Fibroblast of skin of scalp (primary cell): ENCODE results near the gene NOMO2.
"Not testable (repeated sequence)": the region's sequence is repeated elsewhere in the genome, so short reads cannot be mapped to it uniquely, and the experiment has no call there.

Source experiments
- DNase-seq: peaks from one replicate; pipeline ENCODE4 v3.0.0-alpha.2; 2013

Gene NOMO2

DNA sequence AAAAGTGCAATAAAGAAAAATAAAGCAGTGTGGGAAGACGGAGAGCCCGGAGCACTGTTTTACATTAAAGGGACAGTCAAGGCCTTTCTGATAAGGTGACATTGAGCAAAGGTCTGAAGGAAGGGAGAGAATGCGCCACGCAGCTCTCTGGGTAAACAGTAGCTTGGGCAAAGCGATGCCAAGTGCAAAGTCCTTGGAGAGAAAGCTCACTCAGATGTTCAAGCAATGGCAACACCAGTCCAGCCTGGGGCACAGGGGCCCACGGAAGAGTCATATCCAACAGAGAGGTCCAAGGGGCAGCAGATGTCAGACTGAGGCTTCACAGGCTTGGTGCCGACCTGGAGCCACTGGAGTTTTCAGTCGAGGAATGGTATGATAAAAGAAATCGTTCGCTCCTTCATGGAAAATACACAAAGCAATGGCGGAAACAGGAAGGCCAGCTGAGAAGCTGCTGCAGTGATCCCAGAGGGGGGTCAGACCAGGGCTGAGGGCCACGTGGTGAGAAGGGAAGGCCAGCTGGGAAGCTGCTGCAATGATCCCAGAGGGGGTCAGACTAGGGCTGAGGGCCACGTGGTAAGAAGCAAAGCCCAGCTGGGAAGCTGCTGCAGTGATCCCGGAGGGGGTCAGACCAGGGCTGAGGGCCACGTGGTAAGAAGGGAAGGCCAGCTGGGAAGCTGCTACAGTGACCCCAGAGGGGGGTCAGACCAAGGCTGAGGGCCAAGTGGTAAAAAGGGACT, 40.3 kb downstream of the NOMO2 start:
- DNase-seq = not testable (repeated sequence)

DNA sequence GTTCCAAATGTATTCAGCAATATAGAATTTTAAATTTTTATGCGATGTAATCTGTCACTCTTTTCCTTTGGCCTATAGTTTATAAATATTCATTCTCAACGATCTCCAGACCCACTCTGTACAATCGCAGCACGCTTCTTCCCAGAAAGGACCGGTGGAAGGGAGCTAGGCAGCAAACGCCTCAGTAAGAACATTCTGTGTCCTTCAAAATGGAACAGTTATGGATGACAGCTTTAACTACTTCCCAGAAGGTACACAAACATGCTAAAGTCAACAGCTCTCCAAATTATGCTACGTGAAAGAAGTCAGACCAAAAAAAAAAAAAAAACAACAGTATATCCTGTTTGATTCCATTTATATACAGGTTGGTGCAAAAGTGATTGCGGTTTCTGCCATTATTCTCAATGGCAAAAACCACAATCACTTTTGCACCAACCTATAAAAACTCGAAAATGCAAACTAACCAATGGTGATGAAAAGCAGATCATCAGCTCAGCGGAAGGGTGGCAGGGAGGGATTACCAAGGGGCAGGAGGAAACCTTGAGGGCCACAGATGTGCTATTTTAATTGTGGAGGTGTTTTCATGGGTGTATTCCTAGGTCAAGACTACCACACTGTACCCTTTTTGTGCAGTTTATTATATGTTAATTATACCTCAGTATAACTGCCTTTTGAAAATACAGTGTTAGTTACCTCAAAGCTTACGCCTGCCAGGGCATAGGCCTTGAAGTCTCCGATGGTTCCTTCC, 43.2 kb downstream of the NOMO2 start:
- DNase-seq = not testable (repeated sequence)

DNA sequence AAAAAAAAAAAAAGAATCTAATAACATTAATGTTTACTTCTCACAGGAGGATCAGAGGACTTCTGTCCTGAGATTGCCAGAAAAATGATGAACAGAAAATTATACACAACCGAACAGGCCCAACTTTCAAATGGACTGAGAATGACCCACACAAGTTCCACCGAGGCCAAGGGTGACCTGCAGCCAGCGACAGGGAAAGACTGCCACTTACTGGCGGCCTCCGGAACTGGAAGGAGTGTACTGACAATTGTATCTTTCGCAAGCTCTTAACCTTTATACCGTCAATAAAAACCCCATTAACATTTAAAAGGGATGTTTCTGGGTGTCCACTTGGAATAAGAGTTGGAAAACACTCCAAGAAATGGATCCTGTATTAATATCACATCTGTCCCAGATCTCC, 63.5 kb downstream of the NOMO2 start:
- not testable (repeated sequence) for DNase-seq

DNA sequence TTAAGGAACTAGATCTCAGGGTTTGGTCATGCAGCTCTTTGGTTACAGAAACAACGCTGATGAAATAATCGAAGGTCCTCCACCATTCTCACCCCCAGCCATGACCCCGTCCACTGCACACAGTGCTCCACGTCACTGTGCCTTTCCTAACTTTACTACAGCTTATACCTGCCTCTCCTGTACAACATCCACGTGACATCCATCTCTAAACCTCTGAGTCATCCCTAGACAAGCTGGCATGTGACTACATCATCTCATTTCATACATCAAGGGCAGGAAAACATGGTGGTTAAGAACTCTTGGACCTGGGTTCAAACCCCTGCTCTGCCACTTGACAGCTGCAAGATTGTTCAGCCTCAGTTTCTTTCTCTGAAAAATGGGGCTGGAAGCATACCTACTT, 64.9 kb downstream of the NOMO2 start:
- not testable (repeated sequence) for DNase-seq

DNA sequence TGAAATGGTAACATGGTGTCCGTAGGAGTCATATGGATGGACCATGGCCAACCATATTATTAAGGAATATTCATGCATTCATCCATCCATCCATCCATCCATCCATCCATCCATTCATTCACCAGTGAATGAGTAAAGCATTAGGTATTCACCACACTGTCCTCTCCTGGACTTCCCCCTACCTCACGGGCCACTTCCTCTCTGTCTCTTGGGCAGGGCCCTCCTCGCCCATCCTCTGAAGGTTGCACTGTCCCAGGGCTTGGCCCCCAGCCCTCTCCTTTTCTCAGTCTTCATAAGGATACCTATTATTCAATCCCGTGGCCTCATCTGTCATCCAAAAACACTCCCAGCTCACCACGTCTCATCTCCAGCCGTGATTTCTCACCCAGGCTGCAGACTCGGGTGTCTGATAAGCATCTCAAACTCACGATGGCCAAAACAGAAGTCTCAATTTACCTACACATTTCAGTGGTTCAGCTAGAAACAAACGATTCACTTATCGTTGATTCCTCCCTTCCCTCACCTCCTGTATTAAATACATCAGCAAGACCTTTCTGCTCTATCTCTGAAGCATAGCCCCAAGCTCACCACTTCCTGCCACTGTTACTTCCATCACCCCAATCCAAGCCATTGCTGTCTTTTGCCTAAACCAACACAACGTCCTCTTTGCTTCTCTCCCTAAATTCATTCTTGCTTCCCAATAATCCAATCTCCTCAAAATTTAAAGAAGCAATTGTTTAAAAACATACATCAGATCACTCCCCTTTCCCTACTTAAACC, 69.6 kb downstream of the NOMO2 start:
- not testable (repeated sequence) for DNase-seq

DNA sequence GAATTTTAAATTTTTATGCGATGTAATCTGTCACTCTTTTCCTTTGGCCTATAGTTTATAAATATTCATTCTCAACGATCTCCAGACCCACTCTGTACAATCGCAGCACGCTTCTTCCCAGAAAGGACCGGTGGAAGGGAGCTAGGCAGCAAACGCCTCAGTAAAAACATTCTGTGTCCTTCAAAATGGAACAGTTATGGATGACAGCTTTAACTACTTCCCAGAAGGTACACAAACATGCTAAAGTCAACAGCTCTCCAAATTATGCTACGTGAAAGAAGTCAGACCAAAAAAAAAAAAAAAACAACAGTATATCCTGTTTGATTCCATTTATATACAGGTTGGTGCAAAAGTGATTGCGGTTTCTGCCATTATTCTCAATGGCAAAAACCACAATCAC, 125.9 kb downstream of the NOMO2 start:
- DNase-seq = not testable (repeated sequence)

DNA sequence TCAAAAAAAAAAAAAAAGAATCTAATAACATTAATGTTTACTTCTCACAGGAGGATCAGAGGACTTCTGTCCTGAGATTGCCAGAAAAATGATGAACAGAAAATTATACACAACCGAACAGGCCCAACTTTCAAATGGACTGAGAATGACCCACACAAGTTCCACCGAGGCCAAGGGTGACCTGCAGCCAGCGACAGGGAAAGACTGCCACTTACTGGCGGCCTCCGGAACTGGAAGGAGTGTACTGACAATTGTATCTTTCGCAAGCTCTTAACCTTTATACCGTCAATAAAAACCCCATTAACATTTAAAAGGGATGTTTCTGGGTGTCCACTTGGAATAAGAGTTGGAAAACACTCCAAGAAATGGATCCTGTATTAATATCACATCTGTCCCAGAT, 146.1 kb downstream of the NOMO2 start:
- DNase-seq = not testable (repeated sequence)

DNA sequence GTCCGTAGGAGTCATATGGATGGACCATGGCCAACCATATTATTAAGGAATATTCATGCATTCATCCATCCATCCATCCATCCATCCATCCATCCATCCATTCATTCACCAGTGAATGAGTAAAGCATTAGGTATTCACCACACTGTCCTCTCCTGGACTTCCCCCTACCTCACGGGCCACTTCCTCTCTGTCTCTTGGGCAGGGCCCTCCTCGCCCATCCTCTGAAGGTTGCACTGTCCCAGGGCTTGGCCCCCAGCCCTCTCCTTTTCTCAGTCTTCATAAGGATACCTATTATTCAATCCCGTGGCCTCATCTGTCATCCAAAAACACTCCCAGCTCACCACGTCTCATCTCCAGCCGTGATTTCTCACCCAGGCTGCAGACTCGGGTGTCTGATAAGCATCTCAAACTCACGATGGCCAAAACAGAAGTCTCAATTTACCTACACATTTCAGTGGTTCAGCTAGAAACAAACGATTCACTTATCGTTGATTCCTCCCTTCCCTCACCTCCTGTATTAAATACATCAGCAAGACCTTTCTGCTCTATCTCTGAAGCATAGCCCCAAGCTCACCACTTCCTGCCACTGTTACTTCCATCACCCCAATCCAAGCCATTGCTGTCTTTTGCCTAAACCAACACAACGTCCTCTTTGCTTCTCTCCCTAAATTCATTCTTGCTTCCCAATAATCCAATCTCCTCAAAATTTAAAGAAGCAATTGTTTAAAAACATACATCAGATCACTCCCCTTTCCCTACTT, 152.2 kb downstream of the NOMO2 start:
- not testable (repeated sequence) for DNase-seq

DNA sequence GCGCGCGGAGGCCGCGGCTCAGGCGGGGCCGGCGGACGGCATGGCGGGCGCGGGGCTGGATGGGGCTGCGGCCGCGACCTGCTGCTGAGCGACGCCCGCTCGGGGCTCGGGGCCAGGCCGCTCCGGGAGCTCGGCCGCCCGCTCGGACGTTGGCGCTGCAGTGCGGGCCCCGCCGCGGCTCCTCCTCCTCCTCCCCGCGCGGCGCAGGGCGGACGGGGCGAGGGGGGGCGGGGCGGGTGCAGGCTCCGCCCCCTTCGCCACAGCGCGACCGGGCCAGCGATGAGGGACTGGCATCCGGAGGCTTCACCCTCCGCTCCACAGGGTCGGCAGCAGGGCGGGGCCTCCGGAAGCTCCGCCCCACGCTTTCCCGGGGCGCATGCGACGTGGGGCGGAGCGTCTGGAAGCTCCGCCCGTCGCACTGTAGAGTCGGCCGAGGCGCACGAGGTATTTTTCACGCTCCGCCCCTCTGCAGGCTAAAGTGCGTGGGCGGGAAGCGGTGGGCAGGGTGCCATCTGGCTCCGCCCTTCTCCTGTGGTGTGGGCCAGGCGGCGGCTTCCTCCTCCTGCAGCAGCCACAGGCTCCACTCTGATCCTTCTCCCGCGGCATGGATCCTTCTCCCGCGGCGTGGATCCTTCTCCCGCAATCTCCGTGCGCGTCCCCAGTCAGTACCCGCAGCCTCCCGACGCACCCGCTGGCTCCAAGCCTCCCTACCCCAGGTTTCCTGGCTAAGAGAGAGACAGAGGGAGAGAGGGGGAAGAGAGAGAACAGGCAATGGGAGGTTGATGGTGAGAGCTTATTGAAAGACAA, 159.8 kb downstream of the NOMO2 start:
- not testable (repeated sequence) for DNase-seq

DNA sequence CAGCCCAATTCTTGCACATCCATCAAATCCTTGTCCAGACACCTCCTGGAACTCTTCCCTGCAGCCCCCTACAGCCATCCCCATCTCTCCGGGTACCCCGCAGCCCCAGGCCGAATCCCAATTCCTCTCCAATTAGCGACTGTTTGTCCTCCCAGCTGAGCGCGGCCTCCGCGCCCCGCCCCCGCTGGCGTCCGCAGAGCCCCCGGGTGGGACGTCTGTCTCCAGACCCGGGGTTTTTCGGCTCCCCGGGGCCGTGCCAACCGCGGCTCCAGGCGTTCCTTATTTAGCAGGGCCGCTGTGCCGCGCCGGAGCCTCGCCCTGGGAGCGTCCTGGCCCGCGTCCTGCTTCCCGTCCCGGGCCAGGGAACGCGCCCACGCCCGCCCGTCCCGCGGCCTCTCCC, 160.7 kb downstream of the NOMO2 start:
- not testable (repeated sequence) for DNase-seq

DNA sequence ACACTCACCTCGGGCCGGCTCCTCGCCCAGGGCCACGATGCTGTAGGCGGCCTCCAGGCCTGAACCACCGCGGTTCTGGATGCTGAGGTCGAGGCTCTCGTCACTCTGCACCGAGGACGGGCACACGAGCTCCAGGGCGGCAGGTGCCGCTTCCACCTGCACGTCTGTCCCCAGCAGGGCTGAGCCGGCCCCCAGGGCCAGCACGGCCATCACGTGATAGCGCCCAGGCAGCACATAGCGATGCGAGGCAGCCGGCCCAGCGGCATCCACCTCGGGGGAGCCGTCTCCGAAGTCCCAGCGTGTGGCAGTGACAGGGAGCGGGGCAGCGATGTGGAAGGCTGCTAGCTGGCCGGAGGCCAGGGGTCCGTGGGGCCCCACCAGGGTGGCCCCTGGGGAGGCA, 167.5 kb downstream of the NOMO2 start:
- DNase-seq = not testable (repeated sequence)

DNA sequence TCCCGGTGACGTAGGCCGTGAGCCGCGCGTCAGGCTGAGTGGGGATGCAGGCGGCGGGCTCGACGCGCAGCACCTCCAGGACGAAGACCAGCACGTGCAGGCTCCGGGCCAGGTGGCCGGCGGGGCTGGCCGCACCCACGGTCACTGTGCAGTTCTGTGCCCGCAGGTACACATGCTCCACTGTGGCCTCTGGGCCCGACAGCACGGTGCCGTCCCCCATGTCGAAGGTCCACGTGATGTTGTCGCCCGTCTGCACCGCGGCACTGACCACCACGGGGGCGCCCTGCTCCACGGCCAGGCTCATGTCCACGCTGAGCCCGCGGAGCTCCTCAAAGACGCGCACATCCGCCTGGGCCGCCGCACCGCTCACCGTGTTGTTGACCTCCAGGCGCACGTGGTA, 174.1 kb downstream of the NOMO2 start:
- DNase-seq = not testable (repeated sequence)

DNA sequence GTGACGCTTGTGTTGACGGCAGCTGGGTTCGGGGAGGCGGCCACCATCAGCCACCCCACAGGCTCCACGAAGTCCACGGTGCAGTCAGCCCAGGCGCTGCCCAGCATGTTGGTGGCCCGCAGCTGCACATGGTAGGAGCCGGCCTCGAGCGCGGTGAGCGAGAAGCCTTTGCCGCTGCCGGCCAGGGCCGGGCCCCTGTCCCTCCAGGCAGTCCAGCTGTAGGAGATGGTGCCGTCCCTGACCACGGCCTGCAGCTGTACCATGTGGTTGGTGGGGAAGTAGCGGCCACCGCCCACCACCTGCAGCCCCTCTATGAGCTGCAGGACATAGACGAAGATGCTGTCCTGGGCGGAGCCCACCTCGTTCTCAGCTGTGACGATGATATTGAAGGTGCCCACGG, 175.4 kb downstream of the NOMO2 start:
- not testable (repeated sequence) for DNase-seq

DNA sequence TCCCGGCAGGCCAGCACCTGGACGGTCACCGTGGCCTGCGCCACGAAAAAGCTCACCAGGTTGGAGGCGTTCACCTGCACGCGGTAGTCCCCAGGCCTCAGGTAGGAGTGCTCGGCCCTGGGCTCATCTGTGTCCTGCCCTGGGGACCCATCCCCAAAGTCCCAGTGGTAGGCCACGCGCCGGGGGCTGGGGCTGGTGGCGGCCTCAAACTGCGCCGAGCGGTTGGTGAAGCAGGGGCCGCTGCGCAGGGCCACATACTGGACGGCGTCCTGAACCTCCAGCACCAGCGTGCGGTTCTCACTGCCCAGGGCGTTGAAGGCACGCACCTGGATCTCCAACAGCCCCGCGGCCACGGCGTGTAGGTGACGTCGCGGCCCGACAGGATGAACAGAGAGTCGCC, 176.6 kb downstream of the NOMO2 start:
- DNase-seq = not testable (repeated sequence)

DNA sequence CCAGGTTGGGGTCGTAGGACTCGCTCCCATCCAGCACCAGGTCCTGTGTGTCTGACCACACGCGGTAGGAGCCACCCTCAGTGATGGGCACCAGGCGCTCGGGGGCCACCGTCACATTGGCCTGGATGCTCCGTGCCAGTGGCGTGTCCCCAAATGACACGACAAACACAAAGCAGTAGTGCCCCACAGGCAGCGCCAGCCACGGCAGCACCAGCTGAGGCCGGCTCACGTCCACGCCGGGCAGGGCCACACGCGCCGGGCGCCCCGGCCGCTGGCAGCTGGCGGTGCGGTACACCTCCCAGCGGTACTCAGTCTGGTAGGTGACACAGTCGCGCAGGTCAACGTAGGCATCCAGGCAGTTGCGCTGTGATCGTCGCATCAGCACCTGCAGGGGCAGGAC, 177.0 kb downstream of the NOMO2 start:
- not testable (repeated sequence) for DNase-seq

DNA sequence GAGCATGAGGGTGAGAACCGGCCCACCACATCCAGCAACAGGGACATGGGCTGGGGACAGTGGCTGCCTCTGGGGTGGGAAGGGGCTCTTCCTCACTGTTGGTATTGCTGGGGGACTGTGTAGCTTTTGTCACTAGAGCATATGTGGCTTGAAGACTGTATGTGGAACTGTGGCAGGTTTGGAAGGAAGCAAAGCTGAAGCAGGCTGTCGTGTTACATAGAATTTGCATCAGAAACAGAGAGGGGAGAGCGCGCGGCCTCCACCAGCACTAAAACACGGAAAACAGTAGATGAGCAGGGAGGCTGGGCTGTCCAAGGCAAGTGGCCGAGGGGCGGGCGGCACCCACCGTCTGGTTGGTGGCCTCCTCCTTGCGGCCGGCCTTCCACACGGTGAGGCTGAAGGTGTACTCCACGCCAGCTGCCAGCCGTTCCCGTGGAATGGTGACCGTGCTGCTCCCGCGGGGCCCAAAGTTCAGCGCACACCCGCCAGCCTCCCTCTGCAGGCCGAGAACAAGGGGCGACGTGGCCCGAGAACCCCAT, 177.7 kb downstream of the NOMO2 start:
- not testable (repeated sequence) for DNase-seq

DNA sequence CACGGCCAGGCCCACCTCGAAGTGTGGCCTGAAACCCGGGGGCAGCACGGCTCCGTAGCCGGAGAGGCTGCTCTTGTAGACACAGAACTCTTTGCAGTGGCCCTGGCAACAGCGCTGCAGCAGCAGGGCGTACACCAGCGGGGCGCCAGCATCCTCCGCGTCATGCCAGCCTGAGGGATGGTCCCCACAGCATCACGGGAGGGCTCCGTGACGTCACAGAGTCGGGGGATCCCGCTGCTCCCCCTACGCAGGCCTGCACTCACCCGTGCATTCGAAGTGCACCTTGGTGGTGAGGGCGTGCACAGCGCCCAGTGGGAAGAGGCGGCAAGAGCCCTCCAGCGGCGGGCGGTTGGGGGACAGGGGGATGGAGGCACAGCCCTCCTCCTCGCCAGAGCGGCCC, 179.2 kb downstream of the NOMO2 start:
- DNase-seq = not testable (repeated sequence)
